GM13976 (cell line): Measurements from ENCODE around the gene FPR2.
"Not testable (repeated sequence)": the region's sequence is repeated elsewhere in the genome, so short reads cannot be mapped to it uniquely, and the experiment has no call there.

Experiments used
- DNase-seq: peaks from one replicate; pipeline ENCODE4 v3.0.0; 2012; ENCODE audit warnings: low spot score
- CTCF ChIP-seq: IDR thresholded peaks from 2 replicates; pipeline ENCODE4 v1.5.1; 2012; ENCODE audit warnings: borderline replicate concordance, mild to moderate bottlenecking; ENCODE audit not compliant: insufficient read depth; ENCODE audit errors: extremely low read depth, missing control alignments, control extremely low read depth
- in situ Hi-C: fragments of 300-500 bp; cut with MboI; formaldehyde crosslinking; loops from one replicate; pipeline ENCODE4 v1.12.0; 2022; ENCODE audit warnings: low sequenced_read_pairs, mixed read lengths, inconsistent platforms; ENCODE audit not compliant: unreplicated experiment

The FPR2 gene

GRCh38 chr19:51727349-51727880 is 33.6 kb upstream of the FPR2 start:
- TF ChIP-seq CTCF, result no peak
- in situ Hi-C loops, result no loop called here
- DNase-seq, result no peak

GRCh38 chr19:51729781-51730180 is 31.2 kb upstream of the FPR2 start:
- TF ChIP-seq CTCF, result no peak
- no peak for DNase-seq
- in situ Hi-C loops, result no loop called here

- no peak for TF ChIP-seq CTCF
- no peak for DNase-seq
- in situ Hi-C loops, result no loop called here
These were observed 27.0 kb upstream of the FPR2 start for GRCh38 chr19:51733742-51734522.

- no peak for DNase-seq
- in situ Hi-C loops, result no loop called here
- no peak for TF ChIP-seq CTCF
These were observed 25.1 kb upstream of the FPR2 start for GRCh38 chr19:51735759-51736449.

GRCh38 chr19:51737389-51737788 is 23.6 kb upstream of the FPR2 start:
- no peak for DNase-seq
- no peak for TF ChIP-seq CTCF
- in situ Hi-C loops, result no loop called here

GRCh38 chr19:51737924-51738323 is 23.1 kb upstream of the FPR2 start:
- no peak for TF ChIP-seq CTCF
- no peak for DNase-seq
- in situ Hi-C loops, result no loop called here

- in situ Hi-C loops, DNase-seq: not testable (repeated sequence)
These were observed 22.5 kb upstream of the FPR2 start for GRCh38 chr19:51738523-51738922.
